ENCODE data around the gene INHBC.

The INHBC gene

GRCh38 chr12:57454213-57454565, 19.6 kb downstream of the INHBC start:
- no peak for TF ChIP-seq CTCF (IDR thresholded peaks at IDR 0.05; ENCODE audit: extremely low read depth, insufficient read depth, missing control alignments)
- in situ Hi-C loops (cut with MboI; ENCODE audit: low pct_unique_long_range_greater_than_20kb, low sequenced_read_pairs, unreplicated experiment): loop anchor here (10.0 kb wide), 2 partner anchors 149 to 189 kb away; no protein-coding TSS in a partner anchor
- no peak for DNase-seq (ENCODE audit: low spot score)

GRCh38 chr12:57454566-57455373, 20.2 kb downstream of the INHBC start, which contains the start of gene INHBE:
Gene INHBE, plus strand, starts transcription at chr12:57455307. Its CDS starts 230 bp downstream, at chr12:57455537.
- no peak for DNase-seq (ENCODE audit: low spot score)
- no peak for TF ChIP-seq CTCF (IDR thresholded peaks at IDR 0.05; ENCODE audit: extremely low read depth, insufficient read depth, missing control alignments)
- in situ Hi-C loops (cut with MboI; ENCODE audit: low pct_unique_long_range_greater_than_20kb, low sequenced_read_pairs, unreplicated experiment): loop anchor here (10.0 kb wide), 2 partner anchors 150 to 190 kb away; no protein-coding TSS in a partner anchor

DNA sequence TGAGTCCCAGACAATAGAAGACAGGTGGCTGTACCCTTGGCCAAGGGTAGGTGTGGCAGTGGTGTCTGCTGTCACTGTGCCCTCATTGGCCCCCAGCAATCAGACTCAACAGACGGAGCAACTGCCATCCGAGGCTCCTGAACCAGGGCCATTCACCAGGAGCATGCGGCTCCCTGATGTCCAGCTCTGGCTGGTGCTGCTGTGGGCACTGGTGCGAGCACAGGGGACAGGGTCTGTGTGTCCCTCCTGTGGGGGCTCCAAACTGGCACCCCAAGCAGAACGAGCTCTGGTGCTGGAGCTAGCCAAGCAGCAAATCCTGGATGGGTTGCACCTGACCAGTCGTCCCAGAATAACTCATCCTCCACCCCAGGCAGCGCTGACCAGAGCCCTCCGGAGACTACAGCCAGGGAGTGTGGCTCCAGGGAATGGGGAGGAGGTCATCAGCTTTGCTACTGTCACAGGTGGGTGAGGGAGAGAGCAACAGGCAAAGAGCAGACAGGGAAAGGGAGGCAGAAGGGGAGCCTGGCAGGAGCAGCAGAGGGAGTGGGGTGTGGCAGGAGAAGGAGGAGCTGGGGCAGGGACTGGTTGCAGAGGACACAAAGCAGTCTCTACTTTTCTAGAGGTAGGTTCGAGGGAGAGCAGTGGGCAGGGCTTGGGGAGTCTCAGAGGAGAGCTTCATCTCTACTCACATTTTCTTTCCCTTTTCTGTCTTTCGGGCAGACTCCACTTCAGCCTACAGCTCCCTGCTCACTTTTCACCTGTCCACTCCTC, 21.0 kb downstream of the INHBC start:
- in situ Hi-C loops (cut with MboI; ENCODE audit: low pct_unique_long_range_greater_than_20kb, low sequenced_read_pairs, unreplicated experiment): loop anchor here (10.0 kb wide), 2 partner anchors 151 to 191 kb away; no protein-coding TSS in a partner anchor
- no peak for DNase-seq (ENCODE audit: low spot score)
- no peak for TF ChIP-seq CTCF (IDR thresholded peaks at IDR 0.05; ENCODE audit: extremely low read depth, insufficient read depth, missing control alignments)

DNA sequence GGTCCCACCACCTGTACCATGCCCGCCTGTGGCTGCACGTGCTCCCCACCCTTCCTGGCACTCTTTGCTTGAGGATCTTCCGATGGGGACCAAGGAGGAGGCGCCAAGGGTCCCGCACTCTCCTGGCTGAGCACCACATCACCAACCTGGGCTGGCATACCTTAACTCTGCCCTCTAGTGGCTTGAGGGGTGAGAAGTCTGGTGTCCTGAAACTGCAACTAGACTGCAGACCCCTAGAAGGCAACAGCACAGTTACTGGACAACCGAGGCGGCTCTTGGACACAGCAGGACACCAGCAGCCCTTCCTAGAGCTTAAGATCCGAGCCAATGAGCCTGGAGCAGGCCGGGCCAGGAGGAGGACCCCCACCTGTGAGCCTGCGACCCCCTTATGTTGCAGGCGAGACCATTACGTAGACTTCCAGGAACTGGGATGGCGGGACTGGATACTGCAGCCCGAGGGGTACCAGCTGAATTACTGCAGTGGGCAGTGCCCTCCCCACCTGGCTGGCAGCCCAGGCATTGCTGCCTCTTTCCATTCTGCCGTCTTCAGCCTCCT, 21.6 kb downstream of the INHBC start:
- peak; percentile 66 for TF ChIP-seq CTCF (IDR thresholded peaks at IDR 0.05; ENCODE audit: extremely low read depth, insufficient read depth, missing control alignments)
- DNase-seq (ENCODE audit: low spot score): peak; percentile 50
- in situ Hi-C loops (cut with MboI; ENCODE audit: low pct_unique_long_range_greater_than_20kb, low sequenced_read_pairs, unreplicated experiment): loop anchor here (10.0 kb wide), 2 partner anchors 151 to 191 kb away; no protein-coding TSS in a partner anchor

- no peak for TF ChIP-seq CTCF (IDR thresholded peaks at IDR 0.05; ENCODE audit: extremely low read depth, insufficient read depth, missing control alignments)
- DNase-seq (ENCODE audit: low spot score): no peak
- in situ Hi-C loops (cut with MboI; ENCODE audit: low pct_unique_long_range_greater_than_20kb, low sequenced_read_pairs, unreplicated experiment): loop anchor here (10.0 kb wide), 2 partner anchors 152 to 192 kb away; no protein-coding TSS in a partner anchor
Measured at GRCh38 chr12:57456737-57457490, 22.3 kb downstream of the INHBC start.

All from GM13977 (cell line).